Stimulated activated CD8-positive, alpha-beta memory T cell treated with anti-CD3 and anti-CD28 coated beads, Interleukin-12 subunit alpha, Interleukin-12 subunit beta, amount 100 ng/mL, for 24 hours (primary cell): ENCODE data around the gene SNAP47.
"Not testable (repeated sequence)": the region's sequence is repeated elsewhere in the genome, so short reads cannot be mapped to it uniquely, and the experiment has no call there.

Experiments
- DNase-seq: peaks from one replicate; pipeline ENCODE4 v3.0.0-alpha.2; 2020; ENCODE audit errors: extremely low read depth

The SNAP47 gene

GRCh38 chr1:227734856-227735538 is at the start of gene SNAP47, which contains the start of gene JMJD4:
Gene SNAP47 (plus strand): TSS chr1:227735435. CDS start chr1:227747737, 12,302 bp downstream.
Gene JMJD4 (minus strand): TSS chr1:227735302. CDS start chr1:227735273, 29 bp downstream.
- peak; percentile 83 for DNase-seq

- no peak for DNase-seq
Measured at GRCh38 chr1:227685807-227686206, 49.4 kb upstream of the SNAP47 start.

GRCh38 chr1:227697321-227697864 is 37.8 kb upstream of the SNAP47 start:
- no peak for DNase-seq

GRCh38 chr1:227701631-227702030 is 33.6 kb upstream of the SNAP47 start:
- not testable (repeated sequence) for DNase-seq

- no peak for DNase-seq
Measured at GRCh38 chr1:227707846-227708245, 27.4 kb upstream of the SNAP47 start.

GRCh38 chr1:227709451-227709850 is 25.8 kb upstream of the SNAP47 start:
- no peak for DNase-seq

- not testable (repeated sequence) for DNase-seq
Measured at GRCh38 chr1:227710474-227710873, 24.8 kb upstream of the SNAP47 start.

- no peak for DNase-seq
Measured at GRCh38 chr1:227712648-227713047, 22.6 kb upstream of the SNAP47 start.

- DNase-seq, result no peak
Measured at GRCh38 chr1:227718932-227719331, 16.3 kb upstream of the SNAP47 start.

GRCh38 chr1:227723474-227723873 is 11.8 kb upstream of the SNAP47 start:
- no peak for DNase-seq

GRCh38 chr1:227725046-227725445 is 10.2 kb upstream of the SNAP47 start:
- no peak for DNase-seq

GRCh38 chr1:227726318-227726717 is 8.9 kb upstream of the SNAP47 start:
- DNase-seq, result no peak

GRCh38 chr1:227726924-227727599 is 8.2 kb upstream of the SNAP47 start:
- DNase-seq, result no peak

GRCh38 chr1:227728059-227728891 is 7.0 kb upstream of the SNAP47 start:
- DNase-seq, result no peak

GRCh38 chr1:227728892-227729143 is 6.4 kb upstream of the SNAP47 start:
- no peak for DNase-seq

- DNase-seq, result no peak
Measured at GRCh38 chr1:227729144-227729880, 5.9 kb upstream of the SNAP47 start.

- no peak for DNase-seq
Measured at GRCh38 chr1:227729881-227730629, 5.2 kb upstream of the SNAP47 start.

- no peak for DNase-seq
Measured at GRCh38 chr1:227730630-227731151, 4.5 kb upstream of the SNAP47 start.

GRCh38 chr1:227731241-227731677 is 4.0 kb upstream of the SNAP47 start:
- DNase-seq, result no peak

GRCh38 chr1:227731696-227732585 is 3.3 kb upstream of the SNAP47 start:
- no peak for DNase-seq
